H1 (cell line): ENCODE data around the gene ASCL1.

Experiments used
- CHD1 ChIP-seq: IDR thresholded peaks from 2 replicates; pipeline ENCODE4 v1.6.1; 2012; ENCODE audit warnings: low read depth, low read length, improper control_type of control experiment
- CREB1 ChIP-seq: IDR thresholded peaks from 2 replicates; pipeline ENCODE4 v1.6.1; 2012; ENCODE audit warnings: inconsistent platforms
- CTCF ChIP-seq, 3 experiments: IDR thresholded peaks; 1 replicate in 2 of 3; 2 replicates in 1 of 3; pipeline versions ENCODE4 v1.5.1 to v1.6.1; 2011; ENCODE audit warnings: low read length in 3 of 3, mild to moderate bottlenecking in 3 of 3, inconsistent platforms in 2 of 3, low read depth in 1 of 3, moderate library complexity in 1 of 3; ENCODE audit not compliant: insufficient read depth in 1 of 3; ENCODE audit errors: control extremely low read depth in 1 of 3
- POU5F1 ChIP-seq: IDR thresholded peaks from 2 replicates; pipeline ENCODE4 v1.6.1; 2011; ENCODE audit warnings: low read depth, mild to moderate bottlenecking, low read length, moderate library complexity
- SRF ChIP-seq: IDR thresholded peaks from 2 replicates; pipeline ENCODE4 v1.6.1; 2011; ENCODE audit warnings: mild to moderate bottlenecking, low read depth, low read length, moderate library complexity

DNA sequence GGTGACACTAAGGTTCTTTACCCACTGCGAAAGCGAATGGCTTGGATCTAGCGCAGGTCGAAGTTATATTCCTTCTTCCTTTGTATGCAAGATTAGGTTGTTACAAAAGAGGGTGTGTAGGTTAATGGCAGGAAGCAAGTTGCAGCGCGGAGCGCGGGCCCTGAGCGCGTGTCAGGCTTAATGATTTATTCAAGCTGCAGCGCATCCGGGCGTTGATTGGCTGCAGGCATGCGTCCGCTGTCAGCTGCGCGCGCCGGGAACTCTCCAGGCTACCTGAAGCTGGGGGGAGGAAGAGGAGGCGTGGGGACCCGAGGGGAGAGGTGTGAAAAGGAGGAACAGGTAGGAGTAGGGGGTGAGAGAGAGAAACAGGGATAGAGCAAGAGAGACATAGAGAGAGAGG is 7.4 kb downstream of the ASCL1 start:
- TF ChIP-seq CTCF (IDR thresholded peaks at IDR 0.05; ENCODE audit: control extremely low read depth in 1 of 3, insufficient read depth in 1 of 3, low read depth in 1 of 3, low read length in 3 of 3), result no peak
- no peak for TF ChIP-seq CHD1
- no peak for TF ChIP-seq SRF
- TF ChIP-seq CREB1, result no peak
- no peak for TF ChIP-seq POU5F1
